GM18526 (cell line): Measurements from ENCODE around the gene MYO1H.

Experiments used
- POLR2A ChIP-seq: IDR thresholded peaks from 3 replicates; pipeline ENCODE4 v1.6.1; 2011; ENCODE audit not compliant: insufficient read length; ENCODE audit errors: extremely low read depth

MYO1H gene, protein sequence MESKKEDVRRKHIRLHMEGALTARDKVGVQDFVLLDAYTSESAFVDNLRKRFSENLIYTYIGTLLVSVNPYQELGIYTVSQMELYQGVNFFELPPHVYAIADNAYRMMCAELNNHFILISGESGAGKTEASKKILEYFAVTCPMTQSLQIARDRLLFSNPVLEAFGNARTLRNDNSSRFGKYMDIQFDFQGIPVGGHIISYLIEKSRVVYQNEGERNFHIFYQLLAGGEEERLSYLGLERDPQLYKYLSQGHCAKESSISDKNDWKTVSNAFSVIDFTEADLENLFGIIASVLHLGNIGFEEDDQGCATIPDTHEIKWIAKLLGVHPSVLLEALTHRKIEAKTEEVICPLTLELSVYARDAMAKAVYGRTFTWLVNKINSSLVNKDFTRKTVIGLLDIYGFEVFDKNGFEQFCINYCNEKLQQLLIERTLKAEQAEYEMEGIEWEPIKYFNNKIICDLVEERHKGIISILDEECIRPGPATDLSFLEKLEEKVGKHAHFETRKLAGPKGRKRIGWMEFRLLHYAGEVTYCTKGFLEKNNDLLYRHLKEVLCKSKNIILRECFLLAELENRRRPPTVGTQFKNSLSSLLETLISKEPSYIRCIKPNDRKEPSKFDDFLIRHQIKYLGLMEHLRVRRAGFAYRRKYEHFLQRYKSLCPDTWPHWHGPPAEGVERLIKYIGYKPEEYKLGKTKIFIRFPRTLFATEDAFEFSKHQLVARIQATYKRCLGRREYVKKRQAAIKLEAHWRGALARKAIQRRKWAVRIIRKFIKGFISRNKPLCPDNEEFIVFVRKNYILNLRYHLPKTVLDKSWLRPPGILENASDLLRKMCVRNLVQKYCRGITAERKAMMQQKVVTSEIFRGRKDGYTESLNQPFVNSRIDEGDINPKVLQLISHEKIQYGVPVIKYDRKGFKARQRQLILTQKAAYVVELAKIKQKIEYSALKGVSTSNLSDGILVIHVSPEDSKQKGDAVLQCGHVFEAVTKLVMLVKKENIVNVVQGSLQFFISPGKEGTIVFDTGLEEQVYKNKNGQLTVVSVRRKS

GRCh38 chr12:109347589-109347988, at the start of gene MYO1H:
MYO1H (plus strand) TSS chr12:109347900; CDS start chr12:109347961, 61 bp downstream.
- TF ChIP-seq POLR2A = no peak

DNA sequence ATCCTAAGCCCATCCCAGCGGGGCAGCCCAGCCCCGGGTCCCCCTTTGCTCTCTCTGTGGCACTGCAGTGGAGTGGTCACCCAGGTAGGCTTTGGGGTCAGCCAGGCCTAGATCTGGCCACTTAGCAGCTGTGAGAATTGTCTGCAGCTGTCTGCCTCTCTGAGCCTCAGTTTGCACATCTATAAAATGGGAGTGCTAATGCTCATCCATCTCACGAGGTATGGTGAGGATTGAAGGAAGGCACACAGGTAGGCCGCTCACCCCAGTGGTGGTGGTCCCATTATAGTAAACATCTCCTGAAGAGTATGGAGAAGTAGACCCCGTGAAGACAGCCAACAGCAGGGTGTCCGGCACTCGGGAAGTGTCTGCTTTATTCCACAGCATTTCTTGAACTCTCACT, 47.9 kb upstream of the MYO1H start:
- no peak for TF ChIP-seq POLR2A

DNA sequence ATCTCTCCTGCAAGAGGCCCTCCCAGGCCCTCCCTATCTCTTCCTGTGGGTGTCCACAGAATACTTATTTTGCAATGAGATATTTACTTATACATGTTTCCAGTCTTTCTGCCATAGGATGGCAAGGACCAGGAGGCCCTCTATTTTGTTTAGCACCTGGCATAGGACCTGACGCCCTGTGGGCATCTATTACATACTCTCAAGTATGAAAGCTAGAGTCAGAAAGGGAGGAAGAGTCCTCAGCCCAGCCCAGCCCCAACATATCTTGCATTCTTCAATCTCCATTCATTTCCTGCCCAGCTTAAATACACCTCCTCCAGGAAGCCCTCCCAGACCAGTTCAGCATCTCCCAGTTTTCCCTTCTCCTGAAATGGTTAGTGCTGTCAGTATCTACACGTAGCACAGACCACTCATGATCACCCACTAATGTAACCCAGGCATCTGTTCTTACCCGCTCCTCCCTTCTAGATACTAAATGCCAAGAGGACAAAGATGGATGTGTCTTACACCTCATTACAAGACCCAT, 46.0 kb upstream of the MYO1H start:
- TF ChIP-seq POLR2A = no peak

GRCh38 chr12:109302358-109302757, 45.3 kb upstream of the MYO1H start:
- no peak for TF ChIP-seq POLR2A

GRCh38 chr12:109302770-109303169, 44.9 kb upstream of the MYO1H start:
- no peak for TF ChIP-seq POLR2A

GRCh38 chr12:109304485-109304884, 43.2 kb upstream of the MYO1H start:
- TF ChIP-seq POLR2A = no peak

- TF ChIP-seq POLR2A = no peak
These were observed 42.2 kb upstream of the MYO1H start for GRCh38 chr12:109305547-109305946.

- no peak for TF ChIP-seq POLR2A
These were observed 40.6 kb upstream of the MYO1H start for GRCh38 chr12:109307051-109307450.

- no peak for TF ChIP-seq POLR2A
These were observed 38.9 kb upstream of the MYO1H start, which contains the start of gene FOXN4 for GRCh38 chr12:109308534-109309380. FOXN4 (minus strand) TSS chr12:109309284; CDS start chr12:109308321, 963 bp downstream.

DNA sequence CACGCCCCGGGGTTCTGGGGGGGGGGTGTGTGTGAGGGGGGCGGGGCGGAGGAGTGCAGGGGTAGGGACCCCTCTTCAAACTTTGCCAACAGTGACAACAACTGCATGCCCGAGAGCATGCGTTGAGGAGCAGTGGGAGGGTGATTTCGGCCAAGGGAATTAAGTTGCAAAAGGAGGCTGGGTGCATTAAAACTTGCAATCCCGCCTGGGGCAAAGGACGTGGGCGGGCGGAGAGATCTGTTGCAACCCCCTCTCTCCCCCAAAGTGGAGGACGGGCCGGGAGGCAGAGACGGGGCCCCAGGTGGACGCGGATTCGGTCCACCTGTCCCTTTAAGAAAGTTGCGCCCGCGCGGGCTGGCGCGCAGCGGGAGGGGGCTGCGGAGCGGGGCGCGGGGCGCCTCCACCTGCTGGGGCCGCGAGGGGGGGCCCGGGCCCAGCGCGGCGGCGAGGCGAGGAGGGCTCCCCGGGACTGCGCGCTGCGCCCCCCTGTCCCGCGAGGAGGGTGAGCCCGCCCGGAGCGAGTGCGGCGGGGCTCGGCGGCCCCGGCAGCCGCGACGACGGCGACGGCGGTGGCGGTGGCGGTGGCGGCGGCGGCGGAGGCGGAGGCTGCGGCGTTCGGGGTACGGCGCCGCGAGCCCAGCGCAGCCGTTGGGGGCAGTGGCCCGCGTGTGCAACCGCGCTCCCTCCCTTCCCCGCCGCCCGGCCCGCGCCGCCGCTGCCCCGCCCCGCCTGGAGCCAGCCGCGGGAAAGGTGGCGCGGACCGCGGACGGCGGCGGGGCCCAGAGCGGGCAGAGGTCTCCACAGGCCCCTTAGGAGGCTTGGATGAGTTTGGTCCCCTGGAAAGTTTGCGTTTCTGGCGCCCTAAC, 38.1 kb upstream of the MYO1H start:
- TF ChIP-seq POLR2A = no peak

DNA sequence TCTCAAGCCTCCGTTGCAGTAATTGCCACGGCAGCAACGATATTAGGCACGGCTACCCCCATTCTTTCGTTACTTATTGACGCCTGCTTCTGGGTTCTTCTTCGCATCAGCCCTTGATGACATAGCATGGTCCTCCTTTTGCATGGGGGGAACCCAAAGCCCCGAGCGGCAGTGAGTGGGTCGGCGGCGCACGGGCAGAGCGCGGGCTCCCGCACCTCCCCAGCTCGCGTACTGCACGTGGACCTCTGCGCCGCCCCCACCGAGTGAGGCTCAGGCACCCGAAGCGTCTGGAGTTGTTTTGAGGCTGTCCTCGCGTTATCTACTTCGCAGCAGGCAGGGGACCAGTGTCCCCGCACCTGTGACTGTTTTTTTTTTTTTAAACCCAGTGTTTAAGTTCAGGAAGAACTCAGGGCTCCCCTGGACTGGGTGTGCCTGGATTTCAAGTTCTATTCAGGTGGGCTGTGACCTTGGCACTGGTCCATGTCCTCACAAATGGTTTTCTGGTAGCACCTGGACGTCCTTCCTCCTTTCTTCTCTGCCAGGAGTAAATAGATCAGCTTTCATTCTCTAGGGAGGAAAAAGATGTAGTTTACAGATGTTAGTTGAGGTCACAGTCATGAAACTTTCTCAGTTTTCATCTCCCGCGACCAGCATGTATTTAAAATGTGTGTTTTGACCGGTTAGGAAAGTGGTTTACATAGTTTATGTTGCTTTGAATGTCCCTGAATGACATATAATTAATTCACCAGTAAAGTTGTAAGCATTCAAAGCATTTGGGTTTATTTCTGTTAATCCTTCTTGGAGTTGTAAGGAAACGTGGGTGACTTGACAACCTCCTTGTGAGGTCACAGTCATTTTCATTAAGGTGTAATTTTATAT, 37.2 kb upstream of the MYO1H start:
- no peak for TF ChIP-seq POLR2A

DNA sequence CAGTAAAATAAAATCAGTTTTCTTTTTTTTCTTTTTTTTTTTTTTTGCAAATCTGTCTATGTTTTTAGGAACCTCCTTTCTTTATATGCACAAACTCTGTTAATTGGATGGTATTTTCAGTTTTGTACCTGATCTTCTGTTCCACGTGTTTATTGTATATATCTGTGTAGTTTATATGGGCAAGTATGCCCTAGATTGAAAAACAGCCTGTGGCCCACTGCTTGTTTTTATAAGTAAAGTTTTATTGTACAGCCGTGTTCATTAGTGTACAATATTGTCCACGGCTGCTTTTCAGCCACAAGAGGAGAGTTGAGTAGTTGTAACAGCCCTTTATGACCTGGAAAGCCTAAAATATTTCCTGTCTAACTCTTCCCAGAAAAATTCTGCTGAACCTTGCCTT, 18.7 kb upstream of the MYO1H start:
- no peak for TF ChIP-seq POLR2A

- TF ChIP-seq POLR2A = no peak
These were observed 18.0 kb upstream of the MYO1H start for GRCh38 chr12:109329686-109330085.
